Astrocyte (in vitro differentiated cells and primary cell): ENCODE measurements around the gene KLHL14.

ENCODE experiments used
- CTCF ChIP-seq: IDR thresholded peaks from 2 replicates; pipeline ENCODE4 v1.5.1; 2011; ENCODE audit warnings: low read depth, mild to moderate bottlenecking, inconsistent platforms, low read length, moderate library complexity; ENCODE audit not compliant: insufficient read depth
- EZH2 ChIP-seq: IDR thresholded peaks from 2 replicates; pipeline ENCODE4 v1.6.1; 2012; ENCODE audit warnings: mild to moderate bottlenecking, low read length, inconsistent platforms; ENCODE audit not compliant: insufficient read depth

GRCh38 chr18:32629292-32629691, 143.5 kb downstream of the KLHL14 start:
- TF ChIP-seq CTCF (no peak), EZH2 (no peak)
